Adipocyte (in vitro differentiated cells): ENCODE results near the gene LRTM2.

ENCODE experiments used
- DNase-seq: peaks from one replicate; pipeline ENCODE4 v3.0.0-alpha.2; 2015; ENCODE audit warnings: low read depth
- H3K27me3 ChIP-seq: replicated peaks from 2 replicates; pipeline ENCODE4 v1.7.0; 2013; ENCODE audit warnings: mild to moderate bottlenecking, low read length, moderate library complexity; ENCODE audit not compliant: control insufficient read depth, insufficient read depth
- H3K36me3 ChIP-seq: 2 replicates; pipeline ENCODE4 v1.7.0; 2013; ENCODE audit warnings: low read length, mild to moderate bottlenecking, moderate library complexity; ENCODE audit not compliant: control insufficient read depth, insufficient read depth, severe bottlenecking
- H3K4me1 ChIP-seq: 2 replicates; pipeline ENCODE4 v1.7.0; 2013; ENCODE audit warnings: mild to moderate bottlenecking, low read length, moderate library complexity; ENCODE audit not compliant: control insufficient read depth, insufficient read depth
- H3K4me3 ChIP-seq: 2 replicates; pipeline ENCODE4 v1.7.0; 2013; ENCODE audit warnings: mild to moderate bottlenecking, low read length, moderate library complexity
- H3K9ac ChIP-seq: 2 replicates; pipeline ENCODE4 v1.7.0; 2013; ENCODE audit warnings: mild to moderate bottlenecking, low read length, moderate library complexity
- H3K9me3 ChIP-seq: 2 replicates; pipeline ENCODE4 v1.7.0; 2013; ENCODE audit warnings: mild to moderate bottlenecking, low read length, moderate library complexity; ENCODE audit not compliant: control insufficient read depth

LRTM2 gene

GRCh38 chr12:1799051-1799881 lies 21.1 kb upstream of the LRTM2 start:
- Histone ChIP-seq H3K9me3 (no peaks in the 10 kb centered on the region), H3K4me1 (peaks cover 20% of the 10 kb centered on the region), H3K27me3 (no peaks in the 10 kb centered on the region), H3K4me3 (no peak overlapping the region), H3K36me3 (no peaks in the 10 kb centered on the region), H3K9ac (no peak overlapping the region)
- no peak for DNase-seq

- no peaks in the 10 kb centered on the region for H3K36me3 ChIP-seq
- no peaks in the 10 kb centered on the region for H3K27me3 ChIP-seq
- no peak overlapping the region for H3K9ac ChIP-seq
- peaks cover 24% of the 10 kb centered on the region for H3K4me1 ChIP-seq
- H3K4me3 ChIP-seq: no peak overlapping the region
- H3K9me3 ChIP-seq: no peaks in the 10 kb centered on the region
- DNase-seq: no peak
Measured at GRCh38 chr12:1799882-1800400, 20.4 kb upstream of the LRTM2 start.

GRCh38 chr12:1800401-1801302 lies 19.7 kb upstream of the LRTM2 start:
- Histone ChIP-seq H3K4me1 (peaks cover 22% of the 10 kb centered on the region), H3K4me3 (no peak overlapping the region), H3K36me3 (no peaks in the 10 kb centered on the region), H3K27me3 (no peaks in the 10 kb centered on the region), H3K9me3 (no peaks in the 10 kb centered on the region), H3K9ac (no peak overlapping the region)
- no peak for DNase-seq

DNA sequence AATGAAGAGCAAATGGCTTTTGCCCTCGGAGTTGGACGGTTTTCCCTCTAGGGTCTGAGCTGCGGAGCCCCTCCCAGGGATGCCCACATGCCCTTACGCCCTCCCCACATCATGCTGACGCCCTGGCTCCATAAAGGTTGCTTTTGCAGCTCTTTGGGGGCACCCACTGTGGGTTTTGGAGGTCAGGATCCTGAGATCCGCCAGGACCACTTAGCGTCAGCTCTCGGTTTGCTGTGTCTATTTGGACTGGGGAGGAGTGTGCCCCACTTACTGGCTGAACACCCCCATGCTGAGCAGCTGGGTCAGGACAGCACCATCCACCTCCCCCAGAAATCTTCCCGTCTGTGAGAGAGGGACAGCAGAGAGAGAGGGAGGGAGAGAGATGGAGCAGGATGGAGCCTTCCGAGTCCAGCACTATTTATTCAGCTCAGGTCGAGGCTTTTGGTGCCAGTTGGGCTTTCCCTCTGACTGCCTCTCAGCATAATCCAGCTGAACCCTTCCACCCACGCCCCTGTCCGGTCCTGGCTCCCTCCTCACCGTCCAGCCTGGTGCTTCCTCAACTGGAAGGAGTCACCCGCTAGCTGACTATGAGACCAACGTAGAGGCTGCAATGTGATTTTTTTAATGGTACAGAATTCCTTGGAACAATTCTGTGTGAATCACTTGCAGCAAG lies 18.9 kb upstream of the LRTM2 start:
- Histone ChIP-seq H3K4me1 (peaks cover 26% of the 10 kb centered on the region), H3K4me3 (no peak overlapping the region), H3K36me3 (no peaks in the 10 kb centered on the region), H3K9me3 (no peaks in the 10 kb centered on the region), H3K27me3 (no peaks in the 10 kb centered on the region), H3K9ac (no peak overlapping the region)
- DNase-seq: no peak

GRCh38 chr12:1803736-1804135 lies 16.6 kb upstream of the LRTM2 start:
- DNase-seq: no peak
- H3K4me3 ChIP-seq: no peak overlapping the region
- no peak overlapping the region for H3K9ac ChIP-seq
- H3K36me3 ChIP-seq: no peaks in the 10 kb centered on the region
- peaks cover 25% of the 10 kb centered on the region for H3K4me1 ChIP-seq
- H3K27me3 ChIP-seq: no peaks in the 10 kb centered on the region
- H3K9me3 ChIP-seq: no peaks in the 10 kb centered on the region

- Histone ChIP-seq H3K9me3 (no peaks in the 10 kb centered on the region), H3K4me3 (no peak overlapping the region), H3K9ac (no peak overlapping the region), H3K36me3 (no peaks in the 10 kb centered on the region), H3K4me1 (peaks cover 25% of the 10 kb centered on the region), H3K27me3 (no peaks in the 10 kb centered on the region)
- peak; percentile 94 for DNase-seq
Measured at GRCh38 chr12:1804545-1805332, 15.6 kb upstream of the LRTM2 start.

GRCh38 chr12:1805441-1806081 lies 14.8 kb upstream of the LRTM2 start:
- Histone ChIP-seq H3K4me1 (peaks cover 25% of the 10 kb centered on the region), H3K9me3 (no peaks in the 10 kb centered on the region), H3K36me3 (no peaks in the 10 kb centered on the region), H3K4me3 (no peak overlapping the region), H3K9ac (no peak overlapping the region), H3K27me3 (no peaks in the 10 kb centered on the region)
- no peak for DNase-seq

GRCh38 chr12:1806301-1807086 lies 13.9 kb upstream of the LRTM2 start:
- no peaks in the 10 kb centered on the region for H3K9me3 ChIP-seq
- no peaks in the 10 kb centered on the region for H3K36me3 ChIP-seq
- H3K27me3 ChIP-seq: no peaks in the 10 kb centered on the region
- H3K4me1 ChIP-seq: peaks cover 16% of the 10 kb centered on the region
- DNase-seq: no peak
- no peak overlapping the region for H3K4me3 ChIP-seq
- no peak overlapping the region for H3K9ac ChIP-seq

GRCh38 chr12:1807087-1807860 lies 13.1 kb upstream of the LRTM2 start:
- DNase-seq: no peak
- Histone ChIP-seq H3K9me3 (no peaks in the 10 kb centered on the region), H3K4me1 (peaks cover 14% of the 10 kb centered on the region), H3K36me3 (no peaks in the 10 kb centered on the region), H3K9ac (no peak overlapping the region), H3K27me3 (no peaks in the 10 kb centered on the region), H3K4me3 (no peak overlapping the region)
